ENCODE results near the gene WDR64.

- TF ChIP-seq CTCF (conservative IDR thresholded peaks at IDR 0.05; ENCODE audit: low read depth, low read length) (no peak), POLR2A (IDR thresholded peaks at IDR 0.05; ENCODE audit: low read depth, low read length) (no peak), MAFK (IDR thresholded peaks at IDR 0.05; ENCODE audit: low read depth, low read length) (no peak), USF2 (IDR thresholded peaks at IDR 0.05; ENCODE audit: low read depth, low read length) (no peak), RFX5 (IDR thresholded peaks at IDR 0.05; ENCODE audit: low read depth, low read length) (no peak), BHLHE40 (IDR thresholded peaks at IDR 0.05; ENCODE audit: low read depth, low read length) (no peak), FOS (IDR thresholded peaks at IDR 0.05; ENCODE audit: low read depth, low read length) (no peak), ELK1 (IDR thresholded peaks at IDR 0.05; ENCODE audit: borderline replicate concordance, low read depth, low read length) (no peak), RAD21 (IDR thresholded peaks at IDR 0.05; ENCODE audit: low read length) (no peak), MAZ (IDR thresholded peaks at IDR 0.05; ENCODE audit: borderline replicate concordance, low read depth, low read length) (no peak), MXI1 (IDR thresholded peaks at IDR 0.05; ENCODE audit: borderline replicate concordance, low read depth, low read length) (no peak), CEBPB (IDR thresholded peaks at IDR 0.05; ENCODE audit: low read depth, low read length) (no peak), RCOR1 (IDR thresholded peaks at IDR 0.05; ENCODE audit: insufficient replicate concordance, low read length) (no peak), SMC3 (IDR thresholded peaks at IDR 0.05; ENCODE audit: low read depth, low read length) (no peak)
These were observed 44.6 kb upstream of the WDR64 start for GRCh38 chr1:241607497-241607896.
